SK-N-SH (cell line): ENCODE results near the gene LCN6.

ENCODE experiments used
- GATA2 ChIP-seq: sonication (generic); formaldehyde crosslinking; IDR thresholded peaks from 2 replicates; pipeline ENCODE4 v1.5.0; 2020; ENCODE audit warnings: mild to moderate bottlenecking, missing genetic modification reagents
- POLR2AphosphoS5 ChIP-seq: IDR thresholded peaks from 2 replicates; pipeline ENCODE4 v1.6.1; 2012; ENCODE audit warnings: low read depth, low read length
- RXRA ChIP-seq: IDR thresholded peaks from 2 replicates; pipeline ENCODE4 v1.4.0; 2012; ENCODE audit warnings: low read depth, mild to moderate bottlenecking, borderline replicate concordance
- TCF12 ChIP-seq: IDR thresholded peaks from 2 replicates; pipeline ENCODE4 v1.4.0; 2012
- TEAD4 ChIP-seq: IDR thresholded peaks from 2 replicates; pipeline ENCODE4 v1.4.0; 2012; ENCODE audit warnings: mild to moderate bottlenecking, borderline replicate concordance; ENCODE audit not compliant: insufficient read depth
- YY1 ChIP-seq: IDR thresholded peaks from 2 replicates; pipeline ENCODE4 v1.4.0; 2012; ENCODE audit warnings: low read depth, mild to moderate bottlenecking
- TF ChIP-seq, protein P1 (sequence below): fragments of 200-600 bp; sonication (generic); IDR thresholded peaks from 2 replicates; pipeline ENCODE4 v1.6.1; 2017; ENCODE audit warnings: antibody characterized with exemption, mild to moderate bottlenecking, moderate library complexity
- TF ChIP-seq, protein P2 (sequence below): IDR thresholded peaks from 2 replicates; pipeline ENCODE4 v1.6.1; 2012; ENCODE audit warnings: mild to moderate bottlenecking, low read depth, low read length, moderate library complexity
- TF ChIP-seq, protein P3 (sequence below): fragments of 150-350 bp; IDR thresholded peaks from 2 replicates; pipeline ENCODE4 v1.6.1; 2017; ENCODE audit warnings: antibody characterized with exemption, low read length, low read depth, borderline replicate concordance

DNA sequence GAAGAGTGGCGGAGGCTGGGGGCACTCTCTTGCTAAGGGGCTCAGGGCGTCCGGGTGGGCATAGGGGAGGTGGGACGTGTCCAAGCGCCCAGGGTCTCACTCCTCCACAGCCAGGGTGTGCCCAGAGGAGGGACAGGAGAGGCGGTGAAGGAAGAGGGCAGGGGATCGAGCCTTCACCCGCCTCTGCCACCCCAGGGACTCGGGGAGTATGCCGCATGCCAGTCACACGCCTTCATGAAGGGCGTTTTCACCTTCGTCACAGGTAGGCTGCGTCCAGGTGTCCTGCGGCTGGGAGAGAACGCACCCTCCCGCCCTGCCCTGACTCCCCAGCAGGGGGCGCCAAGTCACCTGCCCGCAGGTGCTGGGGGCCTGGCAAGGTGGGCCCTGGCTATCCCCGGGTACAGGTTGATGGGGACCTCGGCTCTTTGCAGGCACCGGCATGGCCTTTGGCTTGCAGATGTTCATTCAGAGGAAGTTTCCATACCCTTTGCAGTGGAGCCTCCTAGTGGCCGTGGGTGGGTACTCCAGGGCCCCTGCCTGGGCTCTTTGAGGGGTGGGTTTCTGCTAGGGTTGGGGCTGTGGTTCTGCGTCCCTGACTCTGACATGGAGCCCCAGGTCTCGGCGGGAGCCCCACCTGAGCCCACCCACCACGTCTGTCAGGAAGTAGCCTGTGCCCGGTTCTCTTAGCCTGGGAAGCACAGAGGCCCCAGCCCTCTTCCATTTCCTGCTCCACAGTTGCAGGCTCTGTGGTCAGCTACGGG, 43.4 kb upstream of the LCN6 start:
- TF ChIP-seq, protein P1, sequence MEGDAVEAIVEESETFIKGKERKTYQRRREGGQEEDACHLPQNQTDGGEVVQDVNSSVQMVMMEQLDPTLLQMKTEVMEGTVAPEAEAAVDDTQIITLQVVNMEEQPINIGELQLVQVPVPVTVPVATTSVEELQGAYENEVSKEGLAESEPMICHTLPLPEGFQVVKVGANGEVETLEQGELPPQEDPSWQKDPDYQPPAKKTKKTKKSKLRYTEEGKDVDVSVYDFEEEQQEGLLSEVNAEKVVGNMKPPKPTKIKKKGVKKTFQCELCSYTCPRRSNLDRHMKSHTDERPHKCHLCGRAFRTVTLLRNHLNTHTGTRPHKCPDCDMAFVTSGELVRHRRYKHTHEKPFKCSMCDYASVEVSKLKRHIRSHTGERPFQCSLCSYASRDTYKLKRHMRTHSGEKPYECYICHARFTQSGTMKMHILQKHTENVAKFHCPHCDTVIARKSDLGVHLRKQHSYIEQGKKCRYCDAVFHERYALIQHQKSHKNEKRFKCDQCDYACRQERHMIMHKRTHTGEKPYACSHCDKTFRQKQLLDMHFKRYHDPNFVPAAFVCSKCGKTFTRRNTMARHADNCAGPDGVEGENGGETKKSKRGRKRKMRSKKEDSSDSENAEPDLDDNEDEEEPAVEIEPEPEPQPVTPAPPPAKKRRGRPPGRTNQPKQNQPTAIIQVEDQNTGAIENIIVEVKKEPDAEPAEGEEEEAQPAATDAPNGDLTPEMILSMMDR, result peak; percentile 100
- TF ChIP-seq TEAD4 (no peak), GATA2 (CRISPR knock-in tag) (no peak), TCF12 (no peak), RXRA (no peak), POLR2AphosphoS5 (no peak), YY1 (0 out of 2 replicates have a peak, but pooled peaks have one; percentile 15)
- TF ChIP-seq, protein P2, sequence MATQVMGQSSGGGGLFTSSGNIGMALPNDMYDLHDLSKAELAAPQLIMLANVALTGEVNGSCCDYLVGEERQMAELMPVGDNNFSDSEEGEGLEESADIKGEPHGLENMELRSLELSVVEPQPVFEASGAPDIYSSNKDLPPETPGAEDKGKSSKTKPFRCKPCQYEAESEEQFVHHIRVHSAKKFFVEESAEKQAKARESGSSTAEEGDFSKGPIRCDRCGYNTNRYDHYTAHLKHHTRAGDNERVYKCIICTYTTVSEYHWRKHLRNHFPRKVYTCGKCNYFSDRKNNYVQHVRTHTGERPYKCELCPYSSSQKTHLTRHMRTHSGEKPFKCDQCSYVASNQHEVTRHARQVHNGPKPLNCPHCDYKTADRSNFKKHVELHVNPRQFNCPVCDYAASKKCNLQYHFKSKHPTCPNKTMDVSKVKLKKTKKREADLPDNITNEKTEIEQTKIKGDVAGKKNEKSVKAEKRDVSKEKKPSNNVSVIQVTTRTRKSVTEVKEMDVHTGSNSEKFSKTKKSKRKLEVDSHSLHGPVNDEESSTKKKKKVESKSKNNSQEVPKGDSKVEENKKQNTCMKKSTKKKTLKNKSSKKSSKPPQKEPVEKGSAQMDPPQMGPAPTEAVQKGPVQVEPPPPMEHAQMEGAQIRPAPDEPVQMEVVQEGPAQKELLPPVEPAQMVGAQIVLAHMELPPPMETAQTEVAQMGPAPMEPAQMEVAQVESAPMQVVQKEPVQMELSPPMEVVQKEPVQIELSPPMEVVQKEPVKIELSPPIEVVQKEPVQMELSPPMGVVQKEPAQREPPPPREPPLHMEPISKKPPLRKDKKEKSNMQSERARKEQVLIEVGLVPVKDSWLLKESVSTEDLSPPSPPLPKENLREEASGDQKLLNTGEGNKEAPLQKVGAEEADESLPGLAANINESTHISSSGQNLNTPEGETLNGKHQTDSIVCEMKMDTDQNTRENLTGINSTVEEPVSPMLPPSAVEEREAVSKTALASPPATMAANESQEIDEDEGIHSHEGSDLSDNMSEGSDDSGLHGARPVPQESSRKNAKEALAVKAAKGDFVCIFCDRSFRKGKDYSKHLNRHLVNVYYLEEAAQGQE, result no peak
- TF ChIP-seq, protein P3, sequence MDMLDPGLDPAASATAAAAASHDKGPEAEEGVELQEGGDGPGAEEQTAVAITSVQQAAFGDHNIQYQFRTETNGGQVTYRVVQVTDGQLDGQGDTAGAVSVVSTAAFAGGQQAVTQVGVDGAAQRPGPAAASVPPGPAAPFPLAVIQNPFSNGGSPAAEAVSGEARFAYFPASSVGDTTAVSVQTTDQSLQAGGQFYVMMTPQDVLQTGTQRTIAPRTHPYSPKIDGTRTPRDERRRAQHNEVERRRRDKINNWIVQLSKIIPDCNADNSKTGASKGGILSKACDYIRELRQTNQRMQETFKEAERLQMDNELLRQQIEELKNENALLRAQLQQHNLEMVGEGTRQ, result no peak
